ENCODE results near the gene AXIN1. TPM values are rescaled to one million over a fixed set of nuclear protein-coding genes. Genes with fewer than 3 reads are reported as not detected.

The AXIN1 gene
- total and polyA plus RNA-seq, 9 of the 15 experiments (the other 6 are each of a cell fraction or from before 2014, with no cell fraction given): 0.42 to 58.0 (median 25.9) TPM

- H3K79me2 ChIP-seq (ENCODE audit: control insufficient read depth, insufficient read depth, low read length): peaks cover 86% of the 10 kb centered on the region
- no peaks in the 10 kb centered on the region for H3K27me3 ChIP-seq (ENCODE audit: control insufficient read depth in 2 of 2, insufficient read depth in 2 of 2, low read length in 2 of 2)
- H4K20me1 ChIP-seq (replicated peaks; ENCODE audit: control insufficient read depth, insufficient read depth, low read length): peaks cover 49% of the 10 kb centered on the region; the same call in 1 of the 2 replicates
- peak overlapping the region; percentile 74 for H3K4me2 ChIP-seq (ENCODE audit: insufficient read depth, low read length)
- ATAC-seq (peak; percentile 91), DNase-seq (ENCODE audit: extremely low read depth in 1 of 4, low spot score in 3 of 4) (peak; percentile 79 to 95 (median 84)), FAIRE-seq (peak; percentile 98)
- no peaks in the 10 kb centered on the region for H3K9me3 ChIP-seq (replicated peaks; ENCODE audit: control insufficient read depth, insufficient read depth, low read depth, low read length)
- H3K36me3 ChIP-seq (ENCODE audit: control insufficient read depth, insufficient read depth, low read length): peaks cover 27% of the 10 kb centered on the region
- intact Hi-C loops (cut with micrococcal nuclease) (no loop called here), in situ Hi-C loops (cut with MboI) (no loop called here)
- ChIA-PET CTCF (ENCODE audit: low intra/inter-chr PET ratio) (no interaction called here), POLR2A (interaction anchor here (0.6 to 1.4 kb wide), 8 partner anchors 9 to 231 kb away, joined by 3 to 4 read pairs (median 3); no protein-coding TSS in a partner anchor)
- peaks cover 24 to 54% of the 10 kb centered on the region in 2 experiments for H3K4me1 ChIP-seq (replicated peaks in 1 of 2; ENCODE audit: control insufficient read depth in 2 of 2, insufficient read depth in 2 of 2, low read length in 2 of 2)
- H3K4me3 ChIP-seq: peak overlapping the region; percentile 28
- H2AFZ ChIP-seq (ENCODE audit: low read depth, low read length): peak overlapping the region; percentile 63; the same call in 1 of the 2 replicates
- WGBS (ENCODE audit: insufficient coverage, low coverage, missing lambda C conversion rate): 11% methylated on average over 47 of the region's 55 CpGs
- BruUV-seq (replicated peaks): no TSS peak
- H3K27ac ChIP-seq (ENCODE audit: extremely low read depth, low read depth, low read length): peak overlapping the region; percentile 86
- peak overlapping the region; percentile 63 to 89 for H3K9ac ChIP-seq (ENCODE audit: insufficient read depth in 1 of 2, low read depth in 2 of 2, low read length in 2 of 2)
- peaks cover 10% of the 10 kb centered on the region for H3K9me1 ChIP-seq (ENCODE audit: control insufficient read depth, insufficient read depth, low read length)
- TF ChIP-seq ZFX (CRISPR knock-in tag; IDR thresholded peaks at IDR 0.05): peak; percentile 72
- no peak for TF ChIP-seq FOXO4 (CRISPR knock-in tag; IDR thresholded peaks at IDR 0.05)
- TF ChIP-seq ZNF274 (IDR thresholded peaks at IDR 0.05; ENCODE audit: borderline replicate concordance, low read depth, low read length): no peak
- peak; percentile 24; the same call in 1 of the 2 replicates for TF ChIP-seq MECOM (CRISPR knock-in tag; IDR thresholded peaks at IDR 0.05)
- peak; percentile 72; the same call in 1 of the 2 replicates for TF ChIP-seq MTA1 (IDR thresholded peaks at IDR 0.05; ENCODE audit: borderline replicate concordance)
- no peak for TF ChIP-seq SMARCB1 (IDR thresholded peaks at IDR 0.05; ENCODE audit: insufficient read length, low read depth)
- peak; percentile 50; the same call in 1 of the 2 replicates for TF ChIP-seq MXI1 (IDR thresholded peaks at IDR 0.05; ENCODE audit: low read depth, low read length)
- peak; percentile 70; the same call in 1 of the 2 replicates for TF ChIP-seq CREB1 (IDR thresholded peaks at IDR 0.05)
- TF ChIP-seq CREB1 (CRISPR knock-in tag; IDR thresholded peaks at IDR 0.05): peak; percentile 45; the same call in 1 of the 2 replicates
- peak; percentile 75 for TF ChIP-seq FOXJ2 (tag; IDR thresholded peaks at IDR 0.05)
- TF ChIP-seq ZNF174 (CRISPR knock-in tag; IDR thresholded peaks at IDR 0.05): no peak
- TF ChIP-seq XRCC3 (IDR thresholded peaks at IDR 0.05): no peak
- peak; percentile 59; the same call in 1 of the 2 replicates for TF ChIP-seq NCOA1 (IDR thresholded peaks at IDR 0.05; ENCODE audit: low read depth)
- TF ChIP-seq SIN3A (IDR thresholded peaks at IDR 0.05; ENCODE audit: borderline replicate concordance in 2 of 2, control insufficient read depth in 1 of 2, low read depth in 2 of 2, low read length in 2 of 2): peak in 1 of 2 experiments; percentile 30; a peak in 1 of 4 replicates
- TF ChIP-seq ARID1B (IDR thresholded peaks at IDR 0.05): peak; percentile 92
- TF ChIP-seq TAL1 (IDR thresholded peaks at IDR 0.05): peak; percentile 85
- peak; percentile 65; the same call in 1 of the 2 replicates for TF ChIP-seq ETV5 (CRISPR knock-in tag; IDR thresholded peaks at IDR 0.05; ENCODE audit: low read depth)
- TF ChIP-seq ZNF707 (CRISPR knock-in tag; conservative IDR thresholded peaks at IDR 0.05): peak; percentile 32; the same call in 1 of the 2 replicates
- TF ChIP-seq SOX6 (IDR thresholded peaks at IDR 0.05): peak; percentile 88
- no peak for TF ChIP-seq ELF2 (CRISPR knock-in tag; IDR thresholded peaks at IDR 0.05)
- TF ChIP-seq, protein P1, sequence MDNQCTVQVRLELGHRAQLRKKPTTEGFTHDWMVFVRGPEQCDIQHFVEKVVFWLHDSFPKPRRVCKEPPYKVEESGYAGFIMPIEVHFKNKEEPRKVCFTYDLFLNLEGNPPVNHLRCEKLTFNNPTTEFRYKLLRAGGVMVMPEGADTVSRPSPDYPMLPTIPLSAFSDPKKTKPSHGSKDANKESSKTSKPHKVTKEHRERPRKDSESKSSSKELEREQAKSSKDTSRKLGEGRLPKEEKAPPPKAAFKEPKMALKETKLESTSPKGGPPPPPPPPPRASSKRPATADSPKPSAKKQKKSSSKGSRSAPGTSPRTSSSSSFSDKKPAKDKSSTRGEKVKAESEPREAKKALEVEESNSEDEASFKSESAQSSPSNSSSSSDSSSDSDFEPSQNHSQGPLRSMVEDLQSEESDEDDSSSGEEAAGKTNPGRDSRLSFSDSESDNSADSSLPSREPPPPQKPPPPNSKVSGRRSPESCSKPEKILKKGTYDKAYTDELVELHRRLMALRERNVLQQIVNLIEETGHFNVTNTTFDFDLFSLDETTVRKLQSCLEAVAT (IDR thresholded peaks at IDR 0.05): 0 out of 4 replicates have a peak, but pooled peaks of 1 of the 2 experiments have one; percentile 38
Measured at GRCh38 chr16:324451-325334, 27.8 kb downstream of the AXIN1 start.

Data from K562 (cell line).